H9 (cell line): Measurements from ENCODE around the gene RABGEF1. TPM values are rescaled to one million over a fixed set of nuclear protein-coding genes. Genes with fewer than 3 reads are reported as not detected.

Source experiments
- DNase-seq: peaks from one replicate; pipeline ENCODE4 v3.0.0-alpha.2; 2017
- H2AFZ ChIP-seq: one replicate; pipeline ENCODE4 v1.6.1; 2013; ENCODE audit warnings: mild to moderate bottlenecking, low read length, control low read depth, moderate library complexity
- H2AK5ac ChIP-seq: 2 replicates; pipeline ENCODE4 v1.6.1; 2013; ENCODE audit warnings: low read length, control low read depth, mixed read lengths; ENCODE audit not compliant: insufficient read length
- H2BK120ac ChIP-seq: one replicate; pipeline ENCODE4 v1.6.1; 2013; ENCODE audit warnings: low read depth, mild to moderate bottlenecking, low read length, control low read depth, inconsistent platforms; ENCODE audit not compliant: poor library complexity, severe bottlenecking
- H2BK12ac ChIP-seq: 2 replicates; pipeline ENCODE4 v1.6.1; 2013; ENCODE audit warnings: low read length, control low read depth, mixed read lengths, low read depth; ENCODE audit not compliant: insufficient read length
- H2BK15ac ChIP-seq: 2 replicates; pipeline ENCODE4 v1.6.1; 2013; ENCODE audit warnings: low read depth, low read length, control low read depth
- H2BK20ac ChIP-seq: one replicate; pipeline ENCODE4 v1.6.1; 2013; ENCODE audit warnings: low read depth, mild to moderate bottlenecking, low read length, control low read depth, inconsistent platforms; ENCODE audit not compliant: poor library complexity, severe bottlenecking
- H2BK5ac ChIP-seq: 2 replicates; pipeline ENCODE4 v1.6.1; 2013; ENCODE audit warnings: low read length, control low read depth, mixed read lengths; ENCODE audit not compliant: insufficient read length
- H3K14ac ChIP-seq: 2 replicates; pipeline ENCODE4 v1.6.1; 2013; ENCODE audit warnings: low read length, control low read depth; ENCODE audit not compliant: insufficient read depth
- H3K18ac ChIP-seq: 2 replicates; pipeline ENCODE4 v1.6.1; 2013; ENCODE audit warnings: low read depth, mild to moderate bottlenecking, mixed read lengths, low read length, control low read depth; ENCODE audit not compliant: insufficient read length
- H3K23ac ChIP-seq: 2 replicates; pipeline ENCODE4 v1.6.1; 2013; ENCODE audit warnings: low read length, control low read depth, mixed read lengths, low read depth; ENCODE audit not compliant: insufficient read length
- H3K23me2 ChIP-seq: 2 replicates; pipeline ENCODE4 v1.6.1; 2013; ENCODE audit warnings: low read depth, mild to moderate bottlenecking, mixed read lengths, low read length, control low read depth; ENCODE audit not compliant: insufficient read length, poor library complexity, severe bottlenecking
- H3K27ac ChIP-seq: 2 replicates; pipeline ENCODE4 v1.5.1; 2013; ENCODE audit warnings: low read length, control low read depth, mixed read lengths, low read depth; ENCODE audit not compliant: insufficient read length
- H3K27me3 ChIP-seq: 2 replicates; pipeline ENCODE4 v1.6.1; 2013; ENCODE audit warnings: low read length, control low read depth, inconsistent platforms; ENCODE audit not compliant: insufficient read depth
- H3K4ac ChIP-seq: 2 replicates; pipeline ENCODE4 v1.6.1; 2013; ENCODE audit warnings: low read depth, mild to moderate bottlenecking, control low read depth, inconsistent platforms, low read length, moderate library complexity
- H3K4me1 ChIP-seq: 2 replicates; pipeline ENCODE4 v1.6.1; 2013; ENCODE audit warnings: low read length, control low read depth, inconsistent platforms; ENCODE audit not compliant: insufficient read depth
- H3K4me2 ChIP-seq: 2 replicates; pipeline ENCODE4 v1.6.1; 2013; ENCODE audit warnings: low read length, control low read depth, mixed read lengths; ENCODE audit not compliant: insufficient read length, insufficient read depth
- H3K56ac ChIP-seq: 2 replicates; pipeline ENCODE4 v1.6.1; 2013; ENCODE audit warnings: low read depth, mild to moderate bottlenecking, mixed read lengths, low read length, control low read depth; ENCODE audit not compliant: insufficient read length
- H3K79me1 ChIP-seq: 2 replicates; pipeline ENCODE4 v1.6.1; 2013; ENCODE audit warnings: low read depth, mild to moderate bottlenecking, moderate library complexity, low read length, control low read depth, inconsistent platforms; ENCODE audit not compliant: insufficient read depth, poor library complexity, severe bottlenecking
- H3K79me2 ChIP-seq: 2 replicates; pipeline ENCODE4 v1.6.1; 2013; ENCODE audit warnings: low read length, control low read depth, inconsistent platforms; ENCODE audit not compliant: insufficient read depth
- H3K9ac ChIP-seq: 2 replicates; pipeline ENCODE4 v1.6.1; 2013; ENCODE audit warnings: low read length, control low read depth, mixed read lengths; ENCODE audit not compliant: insufficient read length; ENCODE audit errors: extremely low read depth
- H3K9me3 ChIP-seq: one replicate; pipeline ENCODE4 v1.6.1; 2013; ENCODE audit warnings: low read depth, low read length, inconsistent platforms; ENCODE audit not compliant: control insufficient read depth
- H3T11ph ChIP-seq: one replicate; pipeline ENCODE4 v1.6.1; 2013; ENCODE audit warnings: mild to moderate bottlenecking, low read length, control low read depth, inconsistent platforms
- H4K20me1 ChIP-seq: one replicate; pipeline ENCODE4 v1.6.1; 2013; ENCODE audit not compliant: control insufficient read depth, insufficient read length, insufficient read depth
- H4K5ac ChIP-seq: 2 replicates; pipeline ENCODE4 v1.6.1; 2013; ENCODE audit warnings: low read depth, mild to moderate bottlenecking, mixed read lengths, low read length, control low read depth; ENCODE audit not compliant: insufficient read length
- H4K8ac ChIP-seq: replicated peaks from 2 replicates; pipeline ENCODE4 v1.6.1; 2013; ENCODE audit warnings: low read length, control low read depth, mixed read lengths, low read depth; ENCODE audit not compliant: insufficient read length
- H4K91ac ChIP-seq: 2 replicates; pipeline ENCODE4 v1.6.1; 2013; ENCODE audit warnings: low read depth, mild to moderate bottlenecking, moderate library complexity, mixed read lengths, low read length, control low read depth; ENCODE audit not compliant: insufficient read length
- H3K27ac Mint-ChIP-seq, 3 experiments: 2 replicates in 2 of 3; 3 replicates in 1 of 3; pipeline ENCODE4 v1.8.0; 2020 to 2021; ENCODE audit warnings: mixed read lengths in 3 of 3, mild to moderate bottlenecking in 1 of 3, moderate library complexity in 1 of 3
- H3K27me3 Mint-ChIP-seq: 2 replicates; pipeline ENCODE4 v1.8.0; 2021; ENCODE audit warnings: low read depth, mild to moderate bottlenecking, moderate library complexity, mixed read lengths
- H3K36me3 Mint-ChIP-seq, 3 experiments: 2 replicates in 2 of 3; 3 replicates in 1 of 3; pipeline ENCODE4 v1.8.0; 2020 to 2021; ENCODE audit warnings: low read depth in 3 of 3, mixed read lengths in 3 of 3; ENCODE audit not compliant: insufficient read depth in 1 of 3
- H3K4me1 Mint-ChIP-seq, 2 experiments: 2 replicates each; pipeline ENCODE4 v1.8.0; 2020; ENCODE audit warnings: mixed read lengths in 2 of 2
- H3K4me3 Mint-ChIP-seq, 2 experiments: 2 replicates in 1 of 2; 3 replicates in 1 of 2; pipeline ENCODE4 v1.8.0; 2020 to 2021; ENCODE audit warnings: mild to moderate bottlenecking in 2 of 2, mixed read lengths in 2 of 2, moderate library complexity in 1 of 2
- H3K9me3 Mint-ChIP-seq, 2 experiments: 2 replicates in 1 of 2; 3 replicates in 1 of 2; pipeline ENCODE4 v1.8.0; 2020; ENCODE audit warnings: mild to moderate bottlenecking in 2 of 2, mixed read lengths in 2 of 2, moderate library complexity in 1 of 2
- WGBS: extraction: QIAGEN DNeasy Blood & Tissue Kit; methylation state at CpG from one replicate; pipeline ENCODE4 v1.1.7; 2013; ENCODE audit warnings: missing lambda C conversion rate, low lambda C conversion rate, mixed read lengths; ENCODE audit not compliant: insufficient read length; ENCODE audit errors: extremely low coverage; 5-methylcytosine and 5-hydroxymethylcytosine counted together
- total RNA-seq: library from RNA; stranded (reverse); gene quantifications from 2 replicates; pipeline ENCODE4 v1.2.1, GENCODE V29; 2021
- TF ChIP-seq, protein P1 (sequence below): fragments of 200-600 bp; sonication (generic); conservative IDR thresholded peaks from 3 replicates; pipeline ENCODE4 v1.8.0; 2021; ENCODE audit warnings: antibody characterized with exemption, mild to moderate bottlenecking

RABGEF1 gene
- total RNA-seq, 1 experiment from 2014 or later: 17.3 TPM

DNA sequence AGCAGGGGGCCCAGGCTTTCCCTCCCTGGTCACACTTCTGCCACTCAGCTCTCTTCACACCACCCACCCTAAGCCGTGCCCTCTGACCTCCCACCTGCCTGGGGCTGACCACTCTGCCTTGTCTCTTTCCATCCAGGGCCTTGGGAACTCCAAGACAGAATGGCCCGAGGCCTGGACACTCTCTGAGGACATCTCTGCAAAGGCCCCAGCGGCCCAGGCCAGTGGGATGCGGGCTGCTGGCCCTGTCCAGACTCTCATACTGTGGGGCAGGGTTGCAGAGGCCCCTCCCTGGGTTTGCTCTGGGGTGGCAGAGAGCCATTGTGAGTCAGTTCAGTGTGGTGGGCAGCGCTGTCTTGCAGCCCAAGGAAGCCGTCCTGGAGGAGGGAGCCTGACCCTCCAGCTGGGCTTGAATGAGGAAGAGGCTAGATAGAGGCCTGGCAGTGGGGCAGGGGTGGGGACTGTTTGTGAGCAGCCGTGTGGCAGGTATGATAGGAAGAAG, 39.9 kb upstream of the RABGEF1 start:
- Histone ChIP-seq H3K14ac (no peak overlapping the region), H2BK5ac (no peak overlapping the region), H4K91ac (no peak overlapping the region), H3K4me2 (no peak overlapping the region), H2AK5ac (no peak overlapping the region), H3K23ac (no peak overlapping the region), H2BK120ac (no peak overlapping the region), H2BK20ac (no peak overlapping the region), H3K79me1 (no peaks in the 10 kb centered on the region), H4K8ac (no peak overlapping the region), H4K5ac (no peak overlapping the region), H3K4me1 (no peaks in the 10 kb centered on the region), H3T11ph (no peak overlapping the region), H3K27me3 (no peaks in the 10 kb centered on the region), H3K27ac (no peak overlapping the region), H3K56ac (no peak overlapping the region), H3K79me2 (no peaks in the 10 kb centered on the region), H2BK12ac (no peak overlapping the region), H3K23me2 (no peaks in the 10 kb centered on the region), H2BK15ac (no peak overlapping the region), H3K4ac (no peak overlapping the region), H2AFZ (no peak overlapping the region), H3K18ac (no peak overlapping the region), H3K9me3 (no peaks in the 10 kb centered on the region), H3K9ac (no peak overlapping the region), H4K20me1 (no peaks in the 10 kb centered on the region)
- H3K27me3 Mint-ChIP-seq: no peaks in the 10 kb centered on the region; the same call in 1 of the 2 replicates
- H3K27ac Mint-ChIP-seq: peak overlapping the region in 1 of 3 experiments; percentile 68; a peak in 2 of 7 replicates
- no peaks in the 10 kb centered on the region for H3K9me3 Mint-ChIP-seq
- peaks cover 0 to 4% (median 0%) of the 10 kb centered on the region in 3 experiments; a peak in 3 of 7 replicates for H3K36me3 Mint-ChIP-seq
- peaks cover 2 to 18% of the 10 kb centered on the region in 2 experiments for H3K4me1 Mint-ChIP-seq
- H3K4me3 Mint-ChIP-seq: no peak overlapping the region
- no CpG with 5 or more reads among the region's 7 CpGs for WGBS
- TF ChIP-seq, protein P1, sequence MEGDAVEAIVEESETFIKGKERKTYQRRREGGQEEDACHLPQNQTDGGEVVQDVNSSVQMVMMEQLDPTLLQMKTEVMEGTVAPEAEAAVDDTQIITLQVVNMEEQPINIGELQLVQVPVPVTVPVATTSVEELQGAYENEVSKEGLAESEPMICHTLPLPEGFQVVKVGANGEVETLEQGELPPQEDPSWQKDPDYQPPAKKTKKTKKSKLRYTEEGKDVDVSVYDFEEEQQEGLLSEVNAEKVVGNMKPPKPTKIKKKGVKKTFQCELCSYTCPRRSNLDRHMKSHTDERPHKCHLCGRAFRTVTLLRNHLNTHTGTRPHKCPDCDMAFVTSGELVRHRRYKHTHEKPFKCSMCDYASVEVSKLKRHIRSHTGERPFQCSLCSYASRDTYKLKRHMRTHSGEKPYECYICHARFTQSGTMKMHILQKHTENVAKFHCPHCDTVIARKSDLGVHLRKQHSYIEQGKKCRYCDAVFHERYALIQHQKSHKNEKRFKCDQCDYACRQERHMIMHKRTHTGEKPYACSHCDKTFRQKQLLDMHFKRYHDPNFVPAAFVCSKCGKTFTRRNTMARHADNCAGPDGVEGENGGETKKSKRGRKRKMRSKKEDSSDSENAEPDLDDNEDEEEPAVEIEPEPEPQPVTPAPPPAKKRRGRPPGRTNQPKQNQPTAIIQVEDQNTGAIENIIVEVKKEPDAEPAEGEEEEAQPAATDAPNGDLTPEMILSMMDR: no peak
- no peak for DNase-seq
